Endometrial microvascular endothelial cells (primary cell): ENCODE measurements around the gene RHBDD3. TPM values are rescaled to one million over a fixed set of nuclear protein-coding genes. Genes with fewer than 3 reads are reported as not detected.

Experiments
- in situ Hi-C: cut with HindIII; loops from 2 replicates; pipeline ENCODE4 v1.10.0; 2017; ENCODE audit warnings: low sequenced_read_pairs, low pct_unique_long_range_greater_than_20kb; ENCODE audit errors: inconsistent ontology term
- total RNA-seq: library from RNA; depleted of rRNA; stranded (reverse); fragments of >200 nt; gene quantifications from one replicate; pipeline ENCODE4 v1.2.3, GENCODE V29; 2015; ENCODE audit errors: inconsistent ontology term

RHBDD3 gene
- total RNA-seq, 1 donor from 2014 or later: 30.8 TPM

DNA sequence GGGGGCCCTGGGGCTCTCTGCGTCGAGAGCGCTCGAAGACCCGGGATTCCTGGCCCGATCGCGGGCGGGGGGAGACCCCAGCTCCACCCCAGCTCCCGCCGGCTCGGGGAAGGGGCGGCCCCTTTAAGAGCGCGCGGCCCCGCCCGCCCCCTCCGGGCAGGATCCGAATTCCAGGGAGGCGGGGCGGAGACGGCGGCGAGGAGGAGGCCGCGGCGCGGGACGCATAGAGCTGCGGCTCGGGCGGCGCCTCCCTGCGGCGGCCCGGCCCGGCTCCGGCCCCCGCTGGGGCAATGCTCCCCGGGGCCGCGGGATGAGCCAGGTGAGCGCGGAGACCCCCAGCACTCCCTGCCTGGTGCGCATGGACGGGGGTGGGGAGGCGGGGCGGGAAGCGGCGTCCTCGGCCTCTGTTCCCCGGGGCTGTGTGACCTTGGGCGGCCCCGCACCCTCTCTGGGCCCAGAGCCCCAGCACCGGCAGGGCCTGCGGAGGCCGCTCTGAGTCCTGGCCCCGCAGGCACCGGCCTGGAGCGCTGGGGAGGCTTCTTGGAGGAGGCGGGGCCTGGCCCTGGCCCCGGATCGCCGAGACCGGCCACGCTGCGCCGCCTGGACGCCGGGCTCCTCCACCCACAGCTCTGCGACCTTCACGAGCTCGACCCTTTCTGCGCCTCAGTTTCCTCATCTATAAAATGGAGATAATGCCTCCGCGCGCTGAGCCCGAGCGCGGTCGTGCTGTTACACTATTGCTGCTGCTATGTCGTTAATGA lies 39.2 kb upstream of the RHBDD3 start:
- in situ Hi-C loops: no loop called here

DNA sequence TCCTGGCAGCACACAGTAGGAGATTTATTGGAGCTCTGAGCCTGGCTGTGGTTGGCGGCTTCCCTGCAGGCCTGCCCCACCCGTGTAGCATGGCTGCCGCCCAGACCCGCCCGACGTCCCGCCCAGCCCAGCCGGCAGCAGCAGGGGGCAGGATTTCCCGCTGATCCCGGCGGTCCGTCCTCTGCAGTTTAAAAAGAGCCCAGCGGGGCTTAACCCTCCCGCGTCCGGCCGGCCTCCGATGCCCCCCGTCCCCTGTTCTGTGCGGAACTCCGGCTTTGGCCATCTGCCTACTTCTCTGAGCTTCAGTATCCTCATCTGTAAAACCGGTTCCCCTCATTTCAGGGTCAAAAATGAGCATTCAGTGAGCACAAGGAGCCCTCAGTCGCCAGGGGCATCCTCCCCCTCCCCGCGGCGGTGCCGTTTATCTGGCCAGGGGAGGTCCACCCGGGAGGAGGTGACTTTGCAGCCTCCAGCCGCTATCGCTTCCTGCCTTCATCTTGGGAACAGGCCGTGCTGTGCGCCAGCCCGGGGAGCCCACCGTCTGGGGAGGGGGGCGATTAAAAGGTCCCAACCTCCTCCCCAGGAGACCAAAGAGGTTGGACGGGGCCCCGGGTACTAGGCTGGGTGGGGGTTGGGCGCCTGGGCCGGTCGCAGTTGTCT lies 38.5 kb upstream of the RHBDD3 start, which contains the start of gene GAS2L1:
Gene GAS2L1 (plus strand): TSS at position 476 of the 660 bp plus-strand sequence. CDS start 1,456 bp downstream, outside the sequence.
- in situ Hi-C loops: no loop called here

DNA sequence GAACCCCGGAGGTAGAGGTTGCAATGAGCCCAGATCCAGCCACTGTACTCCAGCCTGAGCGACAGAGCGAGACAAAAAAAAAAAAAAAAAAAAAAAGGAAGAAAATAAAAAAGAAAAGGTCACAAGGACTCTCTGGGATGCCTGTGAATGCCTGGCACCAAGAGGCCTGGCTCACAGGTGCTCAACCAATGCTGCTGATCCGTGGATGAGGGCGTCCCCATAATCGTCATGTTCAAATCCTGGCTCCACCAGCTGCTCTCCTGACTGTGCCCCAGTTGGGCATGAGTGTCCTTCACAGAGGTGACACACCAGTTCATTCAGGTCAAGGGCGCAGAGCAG lies 38.0 kb upstream of the RHBDD3 start:
- in situ Hi-C loops: no loop called here

DNA sequence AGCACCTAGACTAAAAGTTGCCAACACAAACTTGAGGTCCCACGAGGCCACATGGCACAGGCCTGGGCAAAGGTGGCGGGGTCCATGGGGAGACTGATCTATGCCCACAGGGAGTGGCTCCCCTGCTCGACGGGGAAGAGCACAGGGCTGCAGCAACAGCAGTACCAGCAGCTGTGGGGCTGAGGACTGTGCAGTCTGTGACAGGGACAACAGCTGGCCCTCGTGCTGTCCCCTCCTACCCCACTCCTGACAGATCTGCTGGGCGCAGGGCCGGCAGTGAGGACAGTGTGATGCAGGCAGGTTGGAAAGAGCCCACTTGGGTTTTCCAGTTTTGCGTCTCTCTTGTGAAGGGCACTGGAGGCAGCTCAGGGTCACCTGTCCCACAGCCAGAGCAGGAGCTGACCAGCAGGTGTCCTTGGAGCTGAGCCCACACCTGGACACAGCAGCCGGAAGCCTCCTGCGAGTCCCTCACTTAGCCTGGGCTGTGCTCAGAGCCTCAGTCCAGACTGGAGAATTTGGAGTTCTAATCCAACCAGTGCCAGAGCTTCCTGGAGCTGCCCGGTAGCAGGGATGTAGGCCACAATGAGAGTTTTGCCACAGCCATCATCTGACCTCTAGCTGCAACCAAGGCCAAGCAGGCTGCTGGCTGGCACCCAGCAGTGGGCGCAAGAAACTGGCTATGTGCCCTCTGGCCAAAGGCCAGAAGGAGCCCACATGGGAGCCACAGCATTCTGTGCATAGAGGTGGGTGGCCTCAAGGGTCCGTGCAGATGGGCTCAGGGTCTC lies 35.1 kb upstream of the RHBDD3 start:
- in situ Hi-C loops: no loop called here

DNA sequence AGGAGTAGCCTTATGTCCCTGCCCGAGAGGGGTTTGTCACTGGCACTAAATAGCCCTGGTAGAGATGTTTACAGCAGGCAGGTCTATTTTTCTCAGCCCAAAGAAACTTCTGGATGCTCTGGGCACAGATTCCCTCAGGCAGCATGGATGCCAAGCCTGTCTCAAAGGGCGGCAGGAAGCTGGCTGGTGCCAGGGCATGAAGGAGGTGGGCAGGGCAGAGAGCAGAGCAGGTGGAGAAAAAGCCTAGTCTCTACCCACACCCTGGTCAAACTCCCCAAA lies 34.6 kb upstream of the RHBDD3 start:
- in situ Hi-C loops: no loop called here

DNA sequence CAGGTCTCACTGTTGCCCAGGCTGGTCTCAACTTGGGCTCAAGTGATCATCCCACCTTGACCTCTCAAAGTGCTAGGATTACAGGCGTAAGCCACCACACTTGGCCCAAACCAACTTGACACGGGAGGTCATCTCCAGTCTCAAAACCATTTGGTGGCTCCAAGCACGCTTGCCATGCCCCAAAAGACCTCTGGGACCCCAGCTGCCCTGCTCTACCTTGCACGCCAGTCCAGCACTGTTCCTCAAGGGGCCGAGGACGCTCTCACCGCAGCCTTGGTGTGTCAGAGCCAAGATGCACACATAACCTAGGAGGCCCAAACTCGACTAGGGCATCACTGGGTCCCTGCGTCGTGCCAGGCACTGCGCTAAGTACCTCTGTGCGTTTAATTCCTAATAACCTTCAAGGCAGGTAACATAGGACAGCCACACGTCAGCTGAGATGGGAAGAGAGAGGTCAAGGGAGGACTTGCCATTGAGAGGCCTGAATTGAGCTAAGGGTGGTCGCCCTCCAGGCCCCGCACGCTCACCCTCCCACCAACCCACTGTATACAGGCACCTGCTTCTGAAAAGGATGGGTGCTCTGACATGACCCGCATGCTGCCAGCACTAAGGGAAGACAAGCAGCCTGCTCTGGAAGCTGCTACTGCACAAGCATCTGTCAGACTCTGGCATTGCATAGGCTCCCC lies 34.1 kb upstream of the RHBDD3 start:
- in situ Hi-C loops: no loop called here

DNA sequence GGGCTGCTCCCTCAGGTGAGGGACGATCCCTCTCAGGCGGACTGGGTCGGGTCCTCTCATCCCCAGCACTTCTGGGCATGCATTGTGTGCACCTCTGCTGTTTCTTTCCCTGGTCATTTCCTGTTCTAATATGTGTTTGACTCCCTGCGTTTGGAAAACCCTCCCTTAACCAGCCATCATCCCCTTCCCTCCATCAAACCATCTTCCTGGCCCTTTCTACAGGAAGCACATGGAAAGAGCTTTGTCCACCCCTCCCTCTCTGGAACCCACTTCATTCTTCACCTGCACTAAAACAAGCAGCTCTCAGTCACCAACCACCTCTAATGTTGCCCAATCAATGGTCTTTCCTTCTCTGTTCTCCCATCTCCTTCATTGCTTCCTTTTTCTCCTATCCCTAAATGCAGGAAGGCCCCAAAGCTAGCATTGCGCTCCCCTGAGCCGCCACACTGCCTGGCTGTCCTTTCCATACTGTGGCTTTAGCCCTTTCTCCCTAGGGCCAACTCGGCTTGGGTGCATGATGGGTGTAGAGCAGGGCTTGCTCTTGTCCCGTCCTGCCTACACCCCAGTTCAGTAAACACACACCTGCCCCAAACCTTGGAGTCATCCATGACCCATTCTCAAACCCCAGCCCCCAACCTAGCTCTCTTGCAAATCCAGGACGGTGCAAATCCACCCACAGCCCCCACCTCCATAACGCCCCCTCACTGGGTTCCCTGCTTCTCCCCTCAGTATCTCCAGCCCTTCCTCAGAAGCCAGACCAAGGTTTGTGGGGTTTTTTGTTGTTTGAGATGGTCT lies 33.2 kb upstream of the RHBDD3 start:
- in situ Hi-C loops: no loop called here

DNA sequence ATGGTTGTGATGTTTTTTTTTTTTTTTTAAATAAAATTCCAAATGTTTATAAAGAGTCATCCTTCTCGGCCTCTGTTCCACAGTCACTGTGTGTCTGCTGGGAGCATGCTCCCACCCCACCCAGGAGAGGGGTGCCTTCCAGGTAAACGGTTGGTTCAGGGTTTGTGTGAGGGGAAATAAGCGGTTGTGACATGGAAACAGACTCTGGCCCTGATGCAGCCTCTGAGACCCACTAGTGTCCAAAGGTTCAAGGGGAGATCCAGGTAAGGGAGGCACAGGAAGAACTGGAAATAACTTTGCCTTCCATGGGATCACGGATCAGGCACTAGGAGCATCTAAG lies 32.7 kb upstream of the RHBDD3 start:
- in situ Hi-C loops: no loop called here

DNA sequence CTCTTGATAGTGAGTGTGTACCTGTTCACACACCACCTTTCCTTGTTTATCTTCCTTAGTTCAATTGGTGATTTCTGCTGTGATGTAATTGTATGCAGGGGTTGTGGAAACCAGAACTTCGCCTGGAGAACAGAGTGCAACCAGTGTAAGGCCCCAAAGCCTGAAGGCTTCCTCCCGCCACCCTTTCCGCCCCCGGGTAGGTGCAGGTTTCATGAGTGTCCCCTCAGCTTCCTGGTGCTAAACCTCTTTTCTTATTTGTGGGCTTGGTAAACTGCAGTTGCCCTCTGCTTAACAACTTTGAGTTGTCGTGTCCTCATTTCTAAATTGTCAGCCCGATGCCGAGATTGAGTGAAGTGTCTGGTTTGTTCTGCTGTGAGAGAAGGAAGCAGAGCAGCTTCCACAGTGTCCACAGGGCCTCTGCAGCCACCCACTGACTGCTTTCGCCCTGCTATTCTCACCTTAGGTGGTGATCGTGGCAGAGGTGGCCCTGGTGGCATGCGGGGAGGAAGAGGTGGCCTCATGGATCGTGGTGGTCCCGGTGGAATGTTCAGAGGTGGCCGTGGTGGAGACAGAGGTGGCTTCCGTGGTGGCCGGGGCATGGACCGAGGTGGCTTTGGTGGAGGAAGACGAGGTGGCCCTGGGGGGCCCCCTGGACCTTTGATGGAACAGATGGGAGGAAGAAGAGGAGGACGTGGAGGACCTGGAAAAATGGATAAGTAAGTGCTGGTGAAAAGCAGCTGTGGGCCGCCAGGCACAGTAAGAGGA lies 31.5 kb upstream of the RHBDD3 start:
- in situ Hi-C loops: no loop called here

DNA sequence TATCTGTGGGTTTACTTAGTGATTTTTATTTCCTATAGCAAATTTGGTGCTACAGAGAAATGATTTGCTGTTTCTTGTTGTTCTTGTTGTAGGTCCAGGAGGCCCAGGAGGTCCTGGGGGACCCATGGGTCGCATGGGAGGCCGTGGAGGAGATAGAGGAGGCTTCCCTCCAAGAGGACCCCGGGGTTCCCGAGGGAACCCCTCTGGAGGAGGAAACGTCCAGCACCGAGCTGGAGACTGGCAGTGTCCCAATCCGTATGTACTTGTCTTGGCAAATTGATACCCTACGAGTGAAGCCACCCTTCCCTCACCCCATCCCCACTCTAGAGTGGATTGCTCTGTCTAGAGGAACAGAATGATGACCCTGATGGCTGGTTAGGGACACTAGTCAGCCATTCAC lies 30.9 kb upstream of the RHBDD3 start:
- in situ Hi-C loops: no loop called here

DNA sequence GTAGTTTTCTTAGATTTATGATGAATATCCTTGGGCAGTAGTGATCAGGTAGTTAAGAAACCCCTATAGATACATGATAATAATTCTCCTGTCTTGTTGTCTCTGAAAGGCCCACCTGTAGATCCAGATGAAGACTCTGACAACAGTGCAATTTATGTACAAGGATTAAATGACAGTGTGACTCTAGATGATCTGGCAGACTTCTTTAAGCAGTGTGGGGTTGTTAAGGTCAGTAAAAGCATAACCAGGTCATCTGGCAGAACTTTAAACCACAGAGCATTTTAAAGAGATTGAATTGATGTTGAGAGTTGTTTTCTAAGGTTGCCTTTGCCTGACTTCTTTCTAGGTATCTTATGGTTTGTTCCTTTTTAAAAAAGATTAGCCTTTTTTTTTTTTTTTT lies 24.6 kb upstream of the RHBDD3 start:
- in situ Hi-C loops: no loop called here

DNA sequence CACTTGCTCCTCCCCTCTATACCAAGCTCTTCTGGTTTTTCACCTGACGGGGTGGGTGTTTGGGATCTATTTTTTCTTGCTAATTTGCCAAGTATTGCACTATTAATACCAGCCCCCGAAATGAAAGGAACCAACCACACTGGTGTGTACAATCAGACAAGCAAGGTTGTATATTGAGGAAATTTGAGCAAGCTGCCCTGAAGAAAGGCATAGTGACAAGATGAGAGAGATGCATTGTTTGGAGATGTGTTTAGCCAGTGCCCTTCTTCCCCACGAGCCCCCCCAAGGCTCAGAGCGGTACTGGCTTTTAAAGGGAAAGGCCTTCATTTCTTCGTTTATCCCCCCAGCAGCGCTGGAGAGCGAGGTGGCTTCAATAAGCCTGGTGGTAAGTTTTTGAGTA lies 23.4 kb upstream of the RHBDD3 start:
- in situ Hi-C loops: no loop called here

DNA sequence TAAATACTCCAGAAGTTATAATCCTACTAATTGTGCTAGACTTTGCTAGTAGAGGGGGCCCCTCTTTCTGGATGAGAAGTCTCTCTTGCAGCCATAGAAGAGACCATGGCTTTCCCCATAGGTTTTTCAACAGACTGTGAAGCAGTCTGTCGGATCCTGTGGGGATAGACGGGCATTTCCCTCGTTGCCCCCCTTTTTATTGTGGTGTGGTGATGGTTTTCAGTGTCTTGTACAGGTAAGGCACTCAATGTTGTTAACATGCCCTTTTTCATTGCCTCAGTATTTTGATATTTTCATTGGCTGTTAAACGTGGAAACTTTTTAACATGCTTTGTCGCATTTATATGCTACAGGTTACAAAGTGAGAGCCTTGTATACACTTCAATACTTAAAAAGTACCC lies 22.3 kb upstream of the RHBDD3 start:
- in situ Hi-C loops: no loop called here

DNA sequence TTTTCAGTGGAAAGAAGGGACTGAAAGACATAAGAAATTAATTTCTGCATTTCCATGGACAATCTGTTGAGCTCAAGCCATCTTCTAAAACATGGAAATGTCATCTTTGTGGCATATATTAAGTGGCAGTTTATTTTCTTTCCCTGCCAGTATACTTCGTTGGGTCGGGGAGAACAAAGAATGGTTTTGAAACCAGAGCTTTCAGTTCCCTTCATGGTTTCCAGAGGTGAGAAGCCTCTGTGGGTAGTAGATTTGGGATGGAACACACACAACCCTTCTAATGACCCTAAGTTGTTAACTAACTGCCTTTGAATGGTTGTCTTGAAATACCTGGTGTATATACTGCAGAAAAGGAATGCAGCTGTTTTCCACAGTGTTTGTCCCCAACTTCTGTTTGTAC lies 21.1 kb upstream of the RHBDD3 start:
- in situ Hi-C loops: no loop called here

DNA sequence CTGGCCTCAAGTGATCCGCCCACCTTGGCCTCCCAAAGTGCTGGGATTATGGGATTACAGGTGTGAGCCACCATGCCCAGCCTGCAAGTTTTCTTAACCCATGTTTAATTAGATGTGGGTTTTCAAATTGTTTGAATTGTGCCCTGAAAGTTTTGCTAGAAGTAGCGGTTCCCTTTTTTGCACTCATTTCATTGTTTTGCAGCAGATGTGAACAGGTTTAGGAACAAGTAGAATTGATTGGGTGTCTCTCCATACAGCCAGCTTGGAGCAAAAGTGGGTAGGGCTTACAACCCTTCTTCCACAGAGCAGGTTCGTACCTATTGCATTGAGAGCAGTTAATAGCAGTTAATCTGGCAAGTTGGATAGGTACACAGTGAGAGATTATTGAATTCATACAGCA lies 16.4 kb upstream of the RHBDD3 start:
- in situ Hi-C loops: no loop called here

DNA sequence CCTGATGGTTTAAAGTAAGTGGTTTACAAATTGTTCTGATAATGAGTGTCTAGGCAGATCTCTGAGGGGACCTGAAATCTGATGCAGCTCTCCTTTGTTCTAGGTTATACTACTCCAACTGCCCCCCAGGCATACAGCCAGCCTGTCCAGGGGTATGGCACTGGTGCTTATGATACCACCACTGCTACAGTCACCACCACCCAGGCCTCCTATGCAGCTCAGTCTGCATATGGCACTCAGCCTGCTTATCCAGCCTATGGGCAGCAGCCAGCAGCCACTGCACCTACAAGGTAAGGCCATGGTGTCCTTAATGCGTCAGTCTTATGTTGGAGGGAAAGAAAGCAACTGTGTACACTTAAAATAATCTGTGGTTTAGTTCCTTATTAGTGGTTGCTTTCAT lies 10.1 kb upstream of the RHBDD3 start:
- in situ Hi-C loops: no loop called here

DNA sequence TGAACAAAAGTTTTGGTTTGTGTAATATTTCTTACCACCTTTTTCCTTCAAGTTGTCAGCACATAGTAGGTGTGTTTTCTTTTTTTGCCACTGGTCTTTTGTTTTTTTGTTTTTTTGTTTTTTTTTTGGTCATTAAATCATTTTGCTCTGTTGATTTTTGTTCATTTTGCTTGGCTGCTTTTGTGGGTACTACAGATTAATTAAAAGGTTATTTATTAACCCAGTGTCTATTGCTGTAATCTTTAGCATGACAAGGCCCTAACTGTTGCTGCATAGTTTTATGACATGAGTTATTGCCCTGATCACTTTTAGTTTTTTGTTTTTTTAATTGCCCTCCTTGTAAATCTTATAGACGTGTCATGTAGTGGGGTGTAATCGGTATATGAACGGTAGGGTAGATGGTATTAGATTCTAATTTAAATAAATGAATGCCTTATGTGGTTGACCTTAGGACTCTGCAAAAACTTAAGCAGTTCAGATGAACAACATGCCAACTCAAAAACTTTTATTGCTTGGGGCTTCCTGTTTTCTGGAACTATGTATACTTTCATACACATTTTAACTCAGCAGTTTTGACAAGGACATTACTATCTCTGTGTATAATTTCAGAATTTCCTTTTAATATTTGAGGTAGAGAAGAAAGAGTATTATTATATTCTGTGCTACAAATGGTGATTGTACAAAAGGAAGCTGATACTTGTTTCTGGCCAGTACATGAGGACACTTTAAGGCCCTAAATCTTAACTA lies 8.2 kb upstream of the RHBDD3 start:
- in situ Hi-C loops: no loop called here

DNA sequence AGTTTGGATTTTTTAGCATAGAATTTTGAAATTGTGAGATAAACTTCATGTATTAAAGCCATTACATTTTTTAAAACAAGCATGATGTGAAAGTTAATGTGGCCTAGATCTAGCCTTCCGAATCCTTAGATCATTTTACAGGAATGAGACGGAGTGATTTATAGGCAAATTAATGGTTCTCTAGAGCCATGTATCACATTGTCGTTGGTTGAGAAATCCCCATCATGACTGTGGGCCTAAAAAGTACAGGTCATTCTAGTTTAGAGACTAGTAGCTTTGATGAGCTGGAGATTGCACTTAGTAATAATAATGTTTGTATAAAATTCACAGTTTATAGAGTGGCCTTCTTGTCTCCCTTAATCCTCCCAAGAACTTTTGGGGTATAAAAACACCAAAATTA lies 7.4 kb upstream of the RHBDD3 start:
- in situ Hi-C loops: no loop called here
